Hepatocyte (in vitro differentiated cells): ENCODE data around the gene RNU4-1.

Source experiments
- CTCF ChIP-seq: fragments of 200-600 bp; sonication (generic); IDR thresholded peaks from 2 replicates; pipeline ENCODE4 v1.5.1; 2016; ENCODE audit warnings: antibody characterized with exemption, mild to moderate bottlenecking; ENCODE audit not compliant: poor library complexity
- EZH2phosphoT487 ChIP-seq: fragments of 200-600 bp; sonication (generic); IDR thresholded peaks from one replicate; pipeline ENCODE4 v1.6.1; 2018; ENCODE audit warnings: antibody characterized with exemption, mild to moderate bottlenecking, low read depth, moderate library complexity; ENCODE audit not compliant: unreplicated experiment, severe bottlenecking

DNA sequence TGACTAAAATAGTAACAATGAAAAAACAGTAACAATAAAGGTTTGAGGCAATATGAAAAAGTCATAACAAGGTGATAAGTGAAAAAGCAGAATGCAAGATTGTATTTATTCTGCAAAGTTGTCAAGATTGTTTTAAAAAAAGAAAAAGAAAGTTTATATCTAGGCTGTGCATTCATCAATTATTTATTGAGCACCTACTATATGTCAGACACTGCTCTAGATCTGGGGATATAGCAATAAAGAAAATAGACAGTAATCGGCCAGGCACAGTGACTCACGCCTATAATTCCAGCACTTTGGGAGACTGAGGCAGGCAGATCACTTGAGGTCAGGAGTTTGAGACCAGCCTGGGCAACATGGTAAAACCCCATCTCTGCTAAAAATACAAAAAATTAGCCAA lies 30.7 kb upstream of the RNU4-1 start:
- TF ChIP-seq CTCF (no peak), EZH2phosphoT487 (no peak)
